Right forelimb (tissue), 1 donor: ENCODE data around the gene PITX2.
A peak's percentile ranks its signal among the peaks of the same experiment; 100 is the strongest.

Experiments used
- DNase-seq: peaks from one replicate; pipeline ENCODE4 v3.0.0-alpha.2; 2018

Gene PITX2

GRCh38 chr4:110622841-110623717 lies at the start of gene PITX2:
PITX2 (minus strand) TSS chr4:110623077; CDS start chr4:110622460, 617 bp downstream.
- DNase-seq = peak; percentile 94

GRCh38 chr4:110671679-110672078 lies 48.8 kb upstream of the PITX2 start:
- DNase-seq = no peak

DNA sequence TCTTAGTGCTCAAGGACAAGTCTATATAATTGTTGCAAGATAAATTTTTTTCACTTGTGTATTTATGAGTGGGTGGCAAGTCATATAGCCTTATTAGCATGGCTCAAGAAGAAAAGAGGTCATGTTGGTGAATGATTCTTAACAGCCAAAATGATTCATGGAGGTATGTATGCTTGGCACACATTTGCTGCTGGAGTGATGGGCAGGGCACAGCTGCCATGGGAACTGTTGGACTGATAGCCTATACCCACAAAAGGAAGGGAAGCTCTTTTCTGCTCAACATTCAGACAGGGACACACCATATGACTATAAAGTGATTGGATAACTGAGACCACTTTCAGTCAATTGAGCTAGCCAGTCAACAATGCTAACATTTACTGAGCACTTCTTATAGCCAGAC lies 46.8 kb upstream of the PITX2 start:
- no peak for DNase-seq

DNA sequence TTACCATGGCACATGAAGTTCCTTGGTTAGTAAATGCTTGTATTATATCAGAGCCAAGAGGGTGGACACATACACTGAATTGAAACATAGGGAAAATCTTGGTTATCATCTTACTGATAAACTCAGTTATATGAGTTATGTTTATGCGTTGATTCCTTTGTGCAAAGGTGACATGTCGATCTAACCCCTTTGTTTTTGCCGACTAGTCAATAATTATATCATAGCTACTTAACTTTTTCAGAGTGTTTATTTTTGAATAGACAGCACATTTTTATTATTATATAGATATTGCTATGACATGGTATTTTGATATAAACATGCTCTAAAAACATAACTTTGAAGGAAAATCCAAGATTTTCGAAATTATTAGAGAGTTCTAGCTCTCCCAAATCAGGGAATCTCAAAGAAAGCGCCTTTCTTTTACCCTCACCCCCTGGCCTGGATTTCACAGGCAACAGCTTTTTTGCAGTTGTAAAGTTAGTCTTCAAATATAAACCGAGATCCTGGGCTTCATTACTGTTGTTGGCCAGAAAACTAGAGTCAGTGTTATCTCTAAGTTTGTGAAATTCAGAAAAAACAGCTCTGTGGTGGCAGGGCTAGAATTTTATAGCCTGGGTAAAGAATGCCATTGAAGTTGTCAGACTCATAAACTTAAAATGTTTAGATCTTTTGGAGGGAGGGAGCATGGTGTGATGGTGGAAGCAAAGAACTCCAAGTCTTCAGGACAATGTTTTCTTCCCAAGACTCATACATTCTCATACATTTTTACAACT lies 45.8 kb upstream of the PITX2 start:
- DNase-seq = no peak

- DNase-seq = no peak
These were observed 44.8 kb upstream of the PITX2 start for GRCh38 chr4:110667670-110668069.

DNA sequence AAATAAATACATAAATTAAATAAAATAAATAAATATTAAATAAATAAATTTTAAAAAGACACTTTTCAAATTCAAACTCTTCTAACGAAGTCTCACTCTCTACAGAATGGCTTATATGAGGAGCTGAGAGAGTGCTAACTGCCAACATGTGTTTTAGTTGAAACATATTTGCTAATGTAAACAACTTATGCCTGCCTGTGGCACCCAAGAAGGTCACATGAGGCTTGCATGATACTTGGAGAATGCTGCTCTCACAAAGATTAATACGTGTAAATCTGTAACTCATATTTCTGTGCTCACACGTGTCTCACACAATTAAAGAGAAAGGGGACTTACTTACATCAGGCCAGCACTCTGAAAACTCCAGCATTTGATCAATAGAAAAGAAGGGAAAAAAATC lies 43.2 kb upstream of the PITX2 start:
- DNase-seq = no peak

DNA sequence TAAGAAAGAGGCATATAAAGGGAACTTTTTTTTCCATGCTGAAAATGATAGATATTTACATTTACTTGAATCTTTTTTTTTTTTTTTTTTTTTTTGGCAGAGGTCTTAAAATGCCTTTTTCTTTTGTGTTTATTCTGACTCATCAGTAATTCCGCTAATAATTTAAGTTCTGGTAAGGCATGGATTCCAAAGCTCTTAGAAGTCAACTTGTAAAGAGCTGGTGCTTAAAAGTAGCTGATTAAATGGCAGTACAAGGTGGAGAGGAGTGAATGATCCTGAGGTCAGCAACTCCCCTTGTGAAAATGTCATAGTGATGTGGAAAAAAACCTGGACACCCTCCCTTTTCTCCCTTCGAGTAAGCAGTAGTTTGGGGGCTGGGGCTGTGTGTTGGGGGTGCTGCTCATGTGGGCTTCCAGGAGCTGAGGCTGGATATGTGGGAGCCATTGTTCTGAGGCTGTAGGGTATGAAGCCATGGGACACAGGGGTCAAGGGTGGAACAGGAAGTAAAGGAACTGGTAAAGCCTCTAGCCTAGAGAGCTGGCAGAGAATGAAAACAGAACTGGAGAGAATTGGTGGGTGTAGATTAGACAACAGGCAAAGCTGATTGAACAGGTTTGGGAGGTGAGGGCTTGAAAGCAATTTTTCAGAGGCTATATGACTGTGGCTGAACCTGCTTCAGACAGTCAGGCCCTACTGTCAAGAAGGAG lies 41.0 kb upstream of the PITX2 start:
- DNase-seq = no peak

GRCh38 chr4:110663206-110663605 lies 40.3 kb upstream of the PITX2 start:
- DNase-seq = no peak

- DNase-seq = no peak
These were observed 37.9 kb upstream of the PITX2 start for GRCh38 chr4:110660755-110661154.

GRCh38 chr4:110654254-110654635 lies 31.4 kb upstream of the PITX2 start:
- DNase-seq = no peak

- DNase-seq = no peak
These were observed 30.7 kb upstream of the PITX2 start for GRCh38 chr4:110653321-110654253.

DNA sequence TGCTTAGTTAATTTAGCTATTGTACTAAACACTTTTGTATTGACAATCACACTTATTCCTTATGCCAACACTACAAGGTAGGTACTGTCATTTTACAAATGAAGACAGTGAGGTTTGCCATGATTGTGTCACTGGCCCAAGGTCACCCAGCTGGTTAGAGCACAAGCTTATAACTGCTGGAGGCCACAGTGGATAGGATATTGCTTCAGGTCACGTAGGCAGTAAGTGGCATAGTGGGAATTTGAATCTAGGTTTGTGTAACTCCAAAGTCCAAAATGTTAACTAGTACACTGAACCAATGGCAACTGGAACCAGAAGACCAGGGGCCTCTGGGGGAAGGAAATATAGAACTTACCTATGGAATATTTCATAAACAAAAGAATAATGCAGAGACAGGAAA lies 21.1 kb upstream of the PITX2 start:
- no peak for DNase-seq

- DNase-seq = no peak
These were observed 20.2 kb upstream of the PITX2 start for GRCh38 chr4:110643096-110643495.

DNA sequence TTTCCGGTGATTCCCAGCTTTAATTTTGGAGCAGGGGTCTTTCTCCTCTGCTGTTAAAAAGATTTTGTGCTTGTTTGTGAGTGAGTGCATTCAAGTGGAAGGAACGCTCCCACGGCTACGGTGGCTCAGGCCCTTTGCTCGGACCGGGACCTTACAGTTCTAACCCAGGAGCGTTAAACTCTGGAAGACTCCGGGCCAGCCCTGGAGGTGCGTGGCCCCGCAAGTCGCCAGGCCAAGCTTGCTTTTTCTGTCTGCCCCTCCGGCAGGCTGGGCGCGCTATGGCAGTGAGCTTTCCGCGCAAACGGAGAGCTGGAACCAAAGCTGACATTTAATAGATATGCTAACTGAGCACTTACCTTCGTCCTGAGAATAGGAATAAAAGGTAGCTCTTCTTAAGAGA lies 18.3 kb upstream of the PITX2 start:
- no peak for DNase-seq

GRCh38 chr4:110640576-110640975 lies 17.7 kb upstream of the PITX2 start:
- no peak for DNase-seq

DNA sequence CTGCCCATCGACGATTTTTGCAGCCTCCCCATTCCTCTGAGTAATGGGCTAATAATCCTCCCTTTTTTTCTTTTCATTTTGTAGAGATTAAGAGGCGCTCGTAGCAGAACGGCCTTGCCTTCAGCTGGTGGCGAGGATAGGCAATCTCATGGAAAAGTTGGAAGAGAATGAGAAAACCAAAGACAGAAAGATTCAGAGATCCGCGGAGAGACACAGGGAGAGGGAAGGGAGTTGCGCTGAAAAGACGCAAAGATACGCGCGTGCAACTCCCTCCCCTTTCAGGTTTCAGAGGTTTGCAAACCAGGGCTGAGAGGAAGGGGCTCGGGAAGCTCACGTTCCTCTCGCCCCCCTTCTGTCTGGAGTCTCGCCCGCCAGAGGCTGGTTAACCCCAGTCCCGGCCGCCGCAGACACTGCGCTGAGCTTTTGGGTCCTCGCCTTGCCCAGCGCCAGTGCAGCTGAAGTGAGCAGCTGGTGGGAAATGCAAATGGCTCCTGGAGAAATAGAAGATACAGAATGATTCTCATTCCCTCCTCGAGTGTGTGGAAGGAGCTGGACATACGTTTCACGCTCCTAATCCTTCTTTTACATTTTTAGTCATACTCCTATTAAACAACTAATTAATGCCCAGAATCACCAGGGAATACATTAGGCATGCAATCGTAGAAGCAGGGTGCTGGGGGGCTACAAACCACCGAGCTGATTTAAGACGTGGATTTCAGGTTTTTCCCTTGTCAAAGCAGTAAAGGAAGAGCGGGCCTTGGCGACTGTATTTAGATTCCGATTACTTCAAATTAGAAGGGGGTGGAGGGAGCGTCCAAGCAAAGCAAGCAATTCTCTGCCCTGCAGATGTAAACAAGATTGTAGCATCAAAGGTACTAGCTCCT lies 16.6 kb upstream of the PITX2 start:
- DNase-seq = no peak

- no peak for DNase-seq
These were observed 15.3 kb upstream of the PITX2 start for GRCh38 chr4:110638089-110638746.

GRCh38 chr4:110637408-110638088 lies 14.7 kb upstream of the PITX2 start:
- no peak for DNase-seq

- DNase-seq = peak; percentile 76
These were observed 14.0 kb upstream of the PITX2 start for GRCh38 chr4:110636680-110637407.
